CD4-positive, alpha-beta T cell treated with Interleukin-15 for 4 hours (primary cell): ENCODE results near the gene CXCL8.
"Not testable (repeated sequence)": the region's sequence is repeated elsewhere in the genome, so short reads cannot be mapped to it uniquely, and the experiment has no call there.

Experiments used
- DNase-seq: peaks from one replicate; pipeline ENCODE4 v3.0.0-alpha.2; 2020; ENCODE audit warnings: low spot score

Gene CXCL8

GRCh38 chr4:73740353-73740778 is at the start of gene CXCL8:
TSS of gene CXCL8 (plus strand) at chr4:73740569. CDS start at chr4:73740659, 90 bp downstream.
- no peak for DNase-seq

- not testable (repeated sequence) for DNase-seq
Observed at GRCh38 chr4:73691201-73691600, 49.2 kb upstream of the CXCL8 start.

- no peak for DNase-seq
Observed at GRCh38 chr4:73691759-73692158, 48.6 kb upstream of the CXCL8 start.

GRCh38 chr4:73692254-73692653 is 48.1 kb upstream of the CXCL8 start:
- DNase-seq: no peak

GRCh38 chr4:73692701-73693100 is 47.7 kb upstream of the CXCL8 start:
- no peak for DNase-seq

- DNase-seq: no peak
Observed at GRCh38 chr4:73693811-73694210, 46.6 kb upstream of the CXCL8 start.

- no peak for DNase-seq
Observed at GRCh38 chr4:73698217-73698616, 42.2 kb upstream of the CXCL8 start.

- no peak for DNase-seq
Observed at GRCh38 chr4:73701116-73701515, 39.3 kb upstream of the CXCL8 start.

GRCh38 chr4:73702796-73703287 is 37.5 kb upstream of the CXCL8 start:
- DNase-seq: no peak

GRCh38 chr4:73703320-73703719 is 37.0 kb upstream of the CXCL8 start:
- DNase-seq: no peak

GRCh38 chr4:73704314-73705055 is 35.9 kb upstream of the CXCL8 start:
- DNase-seq: no peak

- DNase-seq: no peak
Observed at GRCh38 chr4:73705056-73705432, 35.3 kb upstream of the CXCL8 start.

- no peak for DNase-seq
Observed at GRCh38 chr4:73705721-73706120, 34.6 kb upstream of the CXCL8 start.

- DNase-seq: no peak
Observed at GRCh38 chr4:73706811-73707210, 33.6 kb upstream of the CXCL8 start.

GRCh38 chr4:73707269-73707875 is 33.0 kb upstream of the CXCL8 start:
- DNase-seq: no peak

- DNase-seq: no peak
Observed at GRCh38 chr4:73707918-73708577, 32.3 kb upstream of the CXCL8 start.

- no peak for DNase-seq
Observed at GRCh38 chr4:73709451-73710033, 30.8 kb upstream of the CXCL8 start.

- no peak for DNase-seq
Observed at GRCh38 chr4:73710094-73710493, 30.3 kb upstream of the CXCL8 start.

- DNase-seq: no peak
Observed at GRCh38 chr4:73711989-73712388, 28.4 kb upstream of the CXCL8 start.

- DNase-seq: no peak
Observed at GRCh38 chr4:73713650-73714049, 26.7 kb upstream of the CXCL8 start.

- DNase-seq: no peak
Observed at GRCh38 chr4:73714647-73715046, 25.7 kb upstream of the CXCL8 start.

GRCh38 chr4:73715659-73716058 is 24.7 kb upstream of the CXCL8 start:
- no peak for DNase-seq
